ENCODE results near the gene HSH2D. TPM values are rescaled to one million over a fixed set of nuclear protein-coding genes. Genes with fewer than 3 reads are reported as not detected.
A peak's percentile ranks its signal among the peaks of the same experiment; 100 is the strongest.

Gene HSH2D
- total and polyA plus RNA-seq, 2 of the 13 experiments (the other 11 are each of a cell fraction or from before 2014, with no cell fraction given) = 0.69 to 3.2 TPM

DNA sequence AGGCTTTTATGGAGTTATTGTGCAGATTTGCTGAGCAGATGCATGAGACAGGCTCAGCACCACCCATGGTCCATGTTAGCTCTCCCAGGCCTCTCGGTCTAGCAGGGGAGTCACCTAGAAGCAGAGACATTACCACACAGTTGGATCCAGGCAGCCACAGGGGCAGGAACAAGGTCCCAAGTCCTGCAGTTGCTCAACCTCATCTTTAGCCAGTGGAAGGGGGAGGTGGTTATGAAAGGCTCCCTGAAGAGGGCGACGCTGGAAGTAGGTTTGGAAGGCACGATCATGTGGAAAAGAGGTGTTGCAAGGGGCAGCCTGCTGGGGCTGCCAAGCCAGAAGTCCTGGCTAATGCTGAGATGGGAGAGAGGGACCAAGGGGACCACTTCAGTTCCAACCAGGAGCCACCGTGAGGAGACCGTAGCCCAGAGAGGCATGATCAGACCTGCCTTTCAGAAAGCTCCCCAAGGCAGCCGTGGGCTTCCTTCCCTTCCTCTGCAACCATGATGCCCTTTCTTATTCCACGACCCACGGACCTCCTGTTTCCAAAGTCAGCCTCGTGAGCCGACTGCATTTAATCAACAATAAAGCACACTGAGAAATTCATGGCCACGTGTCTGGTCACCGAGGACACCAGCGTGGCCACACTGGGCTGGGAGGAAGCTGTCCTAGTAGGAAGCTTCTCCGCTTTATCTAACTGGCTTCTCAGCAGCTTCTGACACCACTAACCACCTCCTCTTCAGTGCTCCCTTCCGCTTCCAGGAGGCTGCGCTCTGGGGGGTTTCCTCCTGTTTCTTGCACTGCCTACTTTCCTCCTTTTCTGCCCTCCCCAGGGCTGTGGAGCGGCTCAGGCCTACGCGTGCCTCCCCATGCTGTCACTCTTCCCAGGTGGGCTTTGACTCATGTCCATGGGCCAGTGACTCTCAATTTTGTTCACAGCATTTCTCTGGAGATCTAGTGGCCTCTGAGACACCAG, 56.8 kb downstream of the HSH2D start (continued):
- TF ChIP-seq RBAK (CRISPR knock-in tag; IDR thresholded peaks at IDR 0.05) (no peak), BHLHE40 (IDR thresholded peaks at IDR 0.05; ENCODE audit: low read length) (peak; percentile 24; the same call in 1 of the 2 replicates), ZBTB1 (CRISPR knock-in tag; IDR thresholded peaks at IDR 0.05; ENCODE audit: borderline replicate concordance) (no peak), ZNF792 (CRISPR knock-in tag; IDR thresholded peaks at IDR 0.05) (peak; percentile 48; the same call in 1 of the 2 replicates), RFXANK (CRISPR knock-in tag; IDR thresholded peaks at IDR 0.05) (no peak), ZNF749 (CRISPR knock-in tag; IDR thresholded peaks at IDR 0.05; ENCODE audit: borderline replicate concordance) (no peak), ZNF138 (CRISPR knock-in tag; IDR thresholded peaks at IDR 0.05; ENCODE audit: low read depth) (no peak), ZNF350 (CRISPR knock-in tag; IDR thresholded peaks at IDR 0.05; ENCODE audit: borderline replicate concordance, low read depth) (peak; percentile 75; the same call in 1 of the 2 replicates), ZFY (CRISPR knock-in tag; IDR thresholded peaks at IDR 0.05) (peak; percentile 54; the same call in 1 of the 2 replicates), TCF7 (IDR thresholded peaks at IDR 0.05; ENCODE audit: low read depth) (no peak), MLLT10 (CRISPR knock-in tag; IDR thresholded peaks at IDR 0.05) (no peak), HMG20B (CRISPR knock-in tag; conservative IDR thresholded peaks at IDR 0.05) (peak; percentile 68; the same call in 1 of the 2 replicates), PHF8 (CRISPR knock-in tag; IDR thresholded peaks at IDR 0.05) (no peak; the same call in 1 of the 2 replicates), HOXA5 (CRISPR knock-in tag; IDR thresholded peaks at IDR 0.05) (no peak), HOXA3 (CRISPR knock-in tag; IDR thresholded peaks at IDR 0.05) (peak; percentile 93)
- TF ChIP-seq, protein P1, sequence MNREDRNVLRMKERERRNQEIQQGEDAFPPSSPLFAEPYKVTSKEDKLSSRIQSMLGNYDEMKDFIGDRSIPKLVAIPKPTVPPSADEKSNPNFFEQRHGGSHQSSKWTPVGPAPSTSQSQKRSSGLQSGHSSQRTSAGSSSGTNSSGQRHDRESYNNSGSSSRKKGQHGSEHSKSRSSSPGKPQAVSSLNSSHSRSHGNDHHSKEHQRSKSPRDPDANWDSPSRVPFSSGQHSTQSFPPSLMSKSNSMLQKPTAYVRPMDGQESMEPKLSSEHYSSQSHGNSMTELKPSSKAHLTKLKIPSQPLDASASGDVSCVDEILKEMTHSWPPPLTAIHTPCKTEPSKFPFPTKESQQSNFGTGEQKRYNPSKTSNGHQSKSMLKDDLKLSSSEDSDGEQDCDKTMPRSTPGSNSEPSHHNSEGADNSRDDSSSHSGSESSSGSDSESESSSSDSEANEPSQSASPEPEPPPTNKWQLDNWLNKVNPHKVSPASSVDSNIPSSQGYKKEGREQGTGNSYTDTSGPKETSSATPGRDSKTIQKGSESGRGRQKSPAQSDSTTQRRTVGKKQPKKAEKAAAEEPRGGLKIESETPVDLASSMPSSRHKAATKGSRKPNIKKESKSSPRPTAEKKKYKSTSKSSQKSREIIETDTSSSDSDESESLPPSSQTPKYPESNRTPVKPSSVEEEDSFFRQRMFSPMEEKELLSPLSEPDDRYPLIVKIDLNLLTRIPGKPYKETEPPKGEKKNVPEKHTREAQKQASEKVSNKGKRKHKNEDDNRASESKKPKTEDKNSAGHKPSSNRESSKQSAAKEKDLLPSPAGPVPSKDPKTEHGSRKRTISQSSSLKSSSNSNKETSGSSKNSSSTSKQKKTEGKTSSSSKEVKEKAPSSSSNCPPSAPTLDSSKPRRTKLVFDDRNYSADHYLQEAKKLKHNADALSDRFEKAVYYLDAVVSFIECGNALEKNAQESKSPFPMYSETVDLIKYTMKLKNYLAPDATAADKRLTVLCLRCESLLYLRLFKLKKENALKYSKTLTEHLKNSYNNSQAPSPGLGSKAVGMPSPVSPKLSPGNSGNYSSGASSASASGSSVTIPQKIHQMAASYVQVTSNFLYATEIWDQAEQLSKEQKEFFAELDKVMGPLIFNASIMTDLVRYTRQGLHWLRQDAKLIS (CRISPR knock-in tag; IDR thresholded peaks at IDR 0.05) = no peak
- TF ChIP-seq, protein P2, sequence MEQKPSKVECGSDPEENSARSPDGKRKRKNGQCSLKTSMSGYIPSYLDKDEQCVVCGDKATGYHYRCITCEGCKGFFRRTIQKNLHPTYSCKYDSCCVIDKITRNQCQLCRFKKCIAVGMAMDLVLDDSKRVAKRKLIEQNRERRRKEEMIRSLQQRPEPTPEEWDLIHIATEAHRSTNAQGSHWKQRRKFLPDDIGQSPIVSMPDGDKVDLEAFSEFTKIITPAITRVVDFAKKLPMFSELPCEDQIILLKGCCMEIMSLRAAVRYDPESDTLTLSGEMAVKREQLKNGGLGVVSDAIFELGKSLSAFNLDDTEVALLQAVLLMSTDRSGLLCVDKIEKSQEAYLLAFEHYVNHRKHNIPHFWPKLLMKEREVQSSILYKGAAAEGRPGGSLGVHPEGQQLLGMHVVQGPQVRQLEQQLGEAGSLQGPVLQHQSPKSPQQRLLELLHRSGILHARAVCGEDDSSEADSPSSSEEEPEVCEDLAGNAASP (CRISPR knock-in tag; IDR thresholded peaks at IDR 0.05; ENCODE audit: borderline replicate concordance) = 0 out of 2 replicates have a peak, but pooled peaks have one; percentile 48
- TF ChIP-seq, protein P3, sequence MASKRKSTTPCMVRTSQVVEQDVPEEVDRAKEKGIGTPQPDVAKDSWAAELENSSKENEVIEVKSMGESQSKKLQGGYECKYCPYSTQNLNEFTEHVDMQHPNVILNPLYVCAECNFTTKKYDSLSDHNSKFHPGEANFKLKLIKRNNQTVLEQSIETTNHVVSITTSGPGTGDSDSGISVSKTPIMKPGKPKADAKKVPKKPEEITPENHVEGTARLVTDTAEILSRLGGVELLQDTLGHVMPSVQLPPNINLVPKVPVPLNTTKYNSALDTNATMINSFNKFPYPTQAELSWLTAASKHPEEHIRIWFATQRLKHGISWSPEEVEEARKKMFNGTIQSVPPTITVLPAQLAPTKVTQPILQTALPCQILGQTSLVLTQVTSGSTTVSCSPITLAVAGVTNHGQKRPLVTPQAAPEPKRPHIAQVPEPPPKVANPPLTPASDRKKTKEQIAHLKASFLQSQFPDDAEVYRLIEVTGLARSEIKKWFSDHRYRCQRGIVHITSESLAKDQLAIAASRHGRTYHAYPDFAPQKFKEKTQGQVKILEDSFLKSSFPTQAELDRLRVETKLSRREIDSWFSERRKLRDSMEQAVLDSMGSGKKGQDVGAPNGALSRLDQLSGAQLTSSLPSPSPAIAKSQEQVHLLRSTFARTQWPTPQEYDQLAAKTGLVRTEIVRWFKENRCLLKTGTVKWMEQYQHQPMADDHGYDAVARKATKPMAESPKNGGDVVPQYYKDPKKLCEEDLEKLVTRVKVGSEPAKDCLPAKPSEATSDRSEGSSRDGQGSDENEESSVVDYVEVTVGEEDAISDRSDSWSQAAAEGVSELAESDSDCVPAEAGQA (IDR thresholded peaks at IDR 0.05; ENCODE audit: low read depth) = no peak
- TF ChIP-seq, protein P3 (CRISPR knock-in tag; IDR thresholded peaks at IDR 0.05; ENCODE audit: borderline replicate concordance) = no peak
